ENCODE data around the gene COL1A1.

Gene COL1A1

GRCh38 chr17:50186661-50187393 is 14.6 kb downstream of the COL1A1 start:
- no peak for DNase-seq (ENCODE audit: low read depth)

- no peak for DNase-seq (ENCODE audit: low read depth)
Measured at GRCh38 chr17:50185631-50186471, 15.6 kb downstream of the COL1A1 start.

GRCh38 chr17:50184611-50185398 is 16.6 kb downstream of the COL1A1 start:
- peak; percentile 82 for DNase-seq (ENCODE audit: low read depth)

DNA sequence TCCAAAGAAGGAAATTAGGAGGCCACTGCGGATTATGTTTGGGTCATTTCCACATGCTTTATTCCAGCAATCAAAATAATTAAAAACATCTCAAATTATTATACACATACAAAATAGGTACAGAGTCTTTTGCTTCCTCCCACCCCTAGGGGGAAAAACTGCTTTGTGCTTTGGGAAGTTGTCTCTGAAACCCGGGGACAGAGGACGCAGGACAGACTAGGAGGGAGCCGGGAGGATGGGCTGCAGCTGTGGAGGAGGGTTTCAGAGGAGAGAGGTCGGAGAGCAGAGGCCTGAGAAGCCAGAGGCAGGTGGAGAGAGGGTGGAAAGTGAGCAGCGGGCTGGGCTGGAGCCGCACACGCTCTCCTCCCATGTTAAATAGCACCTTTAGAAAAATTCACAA is 17.4 kb downstream of the COL1A1 start:
- DNase-seq (ENCODE audit: low read depth), result peak; percentile 58

DNA sequence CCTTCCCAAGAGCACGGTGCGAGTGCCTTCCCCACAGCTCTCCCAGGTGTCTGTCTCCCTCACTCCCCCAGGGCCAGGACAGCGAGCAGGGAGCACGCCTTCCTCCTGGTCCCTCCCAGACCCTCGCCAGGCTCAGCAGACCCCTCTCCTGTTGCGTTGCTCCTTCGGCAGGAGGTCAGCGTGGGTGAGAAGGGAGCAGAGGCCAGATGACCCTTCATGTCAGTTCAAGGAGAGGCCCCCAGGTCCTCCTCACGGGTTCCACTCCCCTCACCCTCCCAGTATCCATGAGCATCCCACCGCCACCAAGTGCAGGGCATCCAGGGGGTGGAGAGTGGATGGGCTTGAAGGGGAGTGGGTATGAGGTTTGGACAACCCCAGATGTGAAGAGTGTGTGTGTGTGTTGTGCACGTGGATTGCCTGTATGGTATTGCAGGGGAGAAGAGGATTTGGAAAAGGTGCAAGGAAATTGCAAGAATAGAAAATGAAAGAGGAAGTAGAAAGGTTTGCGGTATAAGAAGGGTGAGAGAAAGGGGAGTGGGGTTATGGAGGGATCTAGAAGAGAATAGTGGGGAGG is 17.9 kb downstream of the COL1A1 start:
- DNase-seq (ENCODE audit: low read depth), result no peak

- DNase-seq (ENCODE audit: low read depth), result no peak
Measured at GRCh38 chr17:50182783-50183420, 18.5 kb downstream of the COL1A1 start.

- peak; percentile 39 for DNase-seq (ENCODE audit: low read depth)
Measured at GRCh38 chr17:50181591-50182560, 19.6 kb downstream of the COL1A1 start.

GRCh38 chr17:50181144-50181543 is 20.3 kb downstream of the COL1A1 start:
- no peak for DNase-seq (ENCODE audit: low read depth)

DNA sequence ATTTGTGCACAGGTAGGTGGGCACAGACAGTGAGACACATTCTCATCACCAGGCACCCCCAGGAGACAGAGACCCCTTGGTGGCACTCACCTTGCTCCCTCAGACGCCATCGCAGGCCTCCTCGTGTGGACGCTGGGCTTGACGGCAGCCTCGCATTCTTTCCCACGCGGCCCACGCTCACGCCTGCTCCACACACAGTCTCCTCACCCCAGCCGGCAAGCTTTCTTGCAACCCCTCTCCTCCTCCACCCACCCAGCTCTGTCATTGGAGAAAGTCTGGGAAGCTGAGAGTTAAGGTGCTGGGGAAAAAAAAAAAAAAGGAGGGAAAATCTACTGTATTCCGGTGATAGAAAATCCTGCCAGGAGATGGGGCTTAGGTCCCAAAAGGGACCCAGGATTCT is 20.8 kb downstream of the COL1A1 start:
- no peak for DNase-seq (ENCODE audit: low read depth)

- DNase-seq (ENCODE audit: low read depth), result no peak
Measured at GRCh38 chr17:50180111-50180510, 21.3 kb downstream of the COL1A1 start.

- DNase-seq (ENCODE audit: low read depth), result peak; percentile 100
Measured at GRCh38 chr17:50177983-50178834, 23.2 kb downstream of the COL1A1 start.

DNA sequence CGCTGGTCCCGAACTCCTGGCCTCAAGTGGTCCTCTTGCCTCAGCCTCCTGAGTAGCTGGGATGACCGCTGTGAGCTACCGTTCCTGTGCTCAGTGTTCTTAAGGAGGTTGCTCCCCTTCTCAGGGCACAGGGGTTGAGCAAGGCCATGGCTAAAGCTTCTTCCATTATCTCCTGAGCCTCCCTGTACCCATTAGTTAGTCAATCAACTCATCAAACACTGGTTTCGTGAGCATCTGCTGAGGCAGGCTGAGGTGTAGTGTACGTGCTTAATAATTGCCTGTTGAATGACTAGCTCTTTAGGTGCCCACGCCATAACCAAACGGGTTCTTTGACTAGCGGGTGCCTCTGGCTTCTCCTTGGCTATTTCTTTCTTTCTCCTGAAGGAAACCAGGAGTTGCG is 24.0 kb downstream of the COL1A1 start:
- no peak for DNase-seq (ENCODE audit: low read depth)

DNA sequence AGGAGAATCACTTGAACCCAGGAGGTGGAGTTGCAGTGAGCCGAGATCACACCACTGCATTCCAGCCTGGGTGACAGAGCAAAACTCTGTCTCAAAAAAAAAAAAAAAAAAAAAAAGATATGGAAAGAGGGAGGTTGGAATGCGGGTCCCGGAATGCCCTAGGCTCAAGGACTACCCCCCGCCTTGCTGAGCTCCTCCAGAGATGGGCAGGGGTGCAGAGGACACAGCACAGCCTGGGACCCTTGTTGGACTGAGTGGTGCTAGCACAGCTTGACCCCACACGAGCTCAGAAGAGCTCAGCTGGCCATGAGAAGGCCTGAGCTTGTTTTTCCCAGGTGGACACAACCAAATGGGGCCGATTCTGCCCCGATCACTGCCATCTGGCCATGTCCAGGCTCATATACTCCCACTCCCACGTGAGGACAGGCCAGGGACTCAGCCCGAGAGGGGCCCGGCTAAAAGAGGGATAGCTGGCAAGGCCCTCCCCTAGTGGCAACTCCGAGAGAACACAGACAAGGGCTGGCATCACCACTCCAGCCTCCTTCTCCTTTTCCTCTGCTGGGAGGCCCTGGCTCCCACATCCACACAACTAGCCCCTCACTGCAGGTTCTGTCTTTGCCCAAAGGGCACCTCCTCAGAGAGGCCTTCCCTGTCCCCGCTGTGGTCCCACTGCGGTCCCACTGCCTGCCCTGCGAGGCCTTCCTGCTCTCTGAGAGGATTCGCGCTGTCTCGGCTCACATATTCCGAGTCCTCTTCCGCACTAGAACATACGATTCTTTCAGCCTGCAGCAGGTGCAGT is 24.7 kb downstream of the COL1A1 start:
- DNase-seq (ENCODE audit: low read depth), result no peak

GRCh38 chr17:50175035-50175807 is 26.2 kb downstream of the COL1A1 start:
- DNase-seq (ENCODE audit: low read depth), result peak; percentile 36

- DNase-seq (ENCODE audit: low read depth), result no peak
Measured at GRCh38 chr17:50174444-50174843, 27.0 kb downstream of the COL1A1 start.

GRCh38 chr17:50173335-50173941 is 28.0 kb downstream of the COL1A1 start:
- peak; percentile 98 for DNase-seq (ENCODE audit: low read depth)

DNA sequence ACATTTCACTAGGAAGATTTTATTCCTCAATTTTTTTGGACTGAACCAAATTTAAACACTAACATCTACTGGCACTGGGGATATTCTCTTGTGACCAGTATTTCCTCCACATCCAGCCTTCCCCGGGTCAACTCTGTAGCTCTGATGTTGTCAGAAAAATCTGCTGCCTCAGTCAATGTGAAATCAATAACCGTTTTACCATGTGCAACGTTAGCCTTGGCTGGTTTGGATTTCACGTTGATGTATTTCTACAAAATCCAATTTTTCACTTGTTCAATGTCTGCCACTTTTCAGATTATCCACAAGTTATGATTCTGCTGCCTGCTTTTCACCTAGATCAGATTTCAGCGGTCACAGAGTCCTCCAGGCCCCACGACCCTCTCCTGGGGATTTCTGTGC is 28.5 kb downstream of the COL1A1 start:
- no peak for DNase-seq (ENCODE audit: low read depth)

Data from ELR (cell line).